Measurements from ENCODE around the gene FYB1.

GRCh38 chr5:39121922-39122321 is 97.4 kb downstream of the FYB1 start:
- no peak for TF ChIP-seq CTCF (IDR thresholded peaks at IDR 0.05)
- TF ChIP-seq EZH2 (IDR thresholded peaks at IDR 0.05; ENCODE audit: borderline replicate concordance, insufficient read depth, low read depth, low read length, poor library complexity, severe bottlenecking) = no peak

All from B cell (primary cell).